ENCODE data around the gene PGGT1B.
A peak's percentile ranks its signal among the peaks of the same experiment; 100 is the strongest.
"Not testable (repeated sequence)": the region's sequence is repeated elsewhere in the genome, so short reads cannot be mapped to it uniquely, and the experiment has no call there.

The PGGT1B gene

GRCh38 chr5:115257981-115258380, 4.7 kb downstream of the PGGT1B start:
- DNase-seq: no peak

GRCh38 chr5:115249379-115249778, 13.3 kb downstream of the PGGT1B start:
- DNase-seq: not testable (repeated sequence)

- peak; percentile 52 for DNase-seq
Measured at GRCh38 chr5:115246361-115246991, 16.2 kb downstream of the PGGT1B start.

- no peak for DNase-seq
Measured at GRCh38 chr5:115243412-115243811, 19.3 kb downstream of the PGGT1B start.

GRCh38 chr5:115241881-115242642, 20.6 kb downstream of the PGGT1B start:
- no peak for DNase-seq

- no peak for DNase-seq
Measured at GRCh38 chr5:115237066-115237465, 25.6 kb downstream of the PGGT1B start.

GRCh38 chr5:115236599-115236998, 26.1 kb downstream of the PGGT1B start:
- DNase-seq: no peak

- DNase-seq: no peak
Measured at GRCh38 chr5:115231598-115231997, 31.1 kb downstream of the PGGT1B start.

- DNase-seq: no peak
Measured at GRCh38 chr5:115229606-115230005, 33.1 kb downstream of the PGGT1B start.

GRCh38 chr5:115227281-115227680, 35.4 kb downstream of the PGGT1B start:
- no peak for DNase-seq

- DNase-seq: no peak
Measured at GRCh38 chr5:115214541-115214940, 48.1 kb downstream of the PGGT1B start.

GRCh38 chr5:115209279-115209678, 53.4 kb downstream of the PGGT1B start:
- DNase-seq: peak; percentile 87

GRCh38 chr5:115202952-115203351, 59.7 kb downstream of the PGGT1B start:
- DNase-seq: no peak

GRCh38 chr5:115196161-115196560, 66.5 kb downstream of the PGGT1B start:
- DNase-seq: no peak

GRCh38 chr5:115194676-115195075, 68.0 kb downstream of the PGGT1B start:
- no peak for DNase-seq

GRCh38 chr5:115193295-115193694, 69.4 kb downstream of the PGGT1B start:
- no peak for DNase-seq

- no peak for DNase-seq
Measured at GRCh38 chr5:115192098-115192497, 70.6 kb downstream of the PGGT1B start.

GRCh38 chr5:115191474-115192031, 71.1 kb downstream of the PGGT1B start:
- DNase-seq: no peak

- no peak for DNase-seq
Measured at GRCh38 chr5:115190388-115190787, 72.3 kb downstream of the PGGT1B start.

- no peak for DNase-seq
Measured at GRCh38 chr5:115189866-115190265, 72.8 kb downstream of the PGGT1B start.

- no peak for DNase-seq
Measured at GRCh38 chr5:115186794-115187193, 75.9 kb downstream of the PGGT1B start.

GRCh38 chr5:115184770-115185169, 77.9 kb downstream of the PGGT1B start:
- DNase-seq: no peak

- DNase-seq: no peak
Measured at GRCh38 chr5:115181757-115182156, 80.9 kb downstream of the PGGT1B start.

GRCh38 chr5:115180165-115180709, 82.4 kb downstream of the PGGT1B start:
- DNase-seq: peak; percentile 23

Measured in RPMI8226 (cell line).